ENCODE results near the gene CELF2. TPM values are rescaled to one million over a fixed set of nuclear protein-coding genes. Genes with fewer than 3 reads are reported as not detected.

Gene CELF2
- total and polyA plus RNA-seq, 9 of the 15 experiments (the other 6 are each of a cell fraction or from before 2014, with no cell fraction given), result 4.0 to 20.3 (median 11.1) TPM

DNA sequence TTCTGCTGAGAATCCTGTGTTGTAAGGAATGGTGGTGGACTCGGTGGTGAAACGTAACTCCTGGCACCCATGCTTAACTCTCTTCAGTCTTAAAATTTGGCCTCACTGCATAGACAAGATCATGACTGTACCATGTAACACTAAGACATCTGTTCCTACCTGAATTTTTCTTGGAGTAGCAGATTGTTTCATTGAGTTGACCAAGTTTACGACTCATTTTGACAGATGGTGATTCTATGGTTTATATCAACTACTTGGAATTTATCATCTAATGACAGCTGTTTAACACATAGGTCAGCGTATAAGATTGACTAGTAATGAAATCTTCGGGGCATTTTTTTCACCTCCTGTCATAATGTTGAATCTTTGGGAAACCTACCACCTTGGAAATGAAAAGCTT, 184.2 kb downstream of the CELF2 start (continued):
- no peak for TF ChIP-seq ZNF764 (CRISPR knock-in tag; IDR thresholded peaks at IDR 0.05; ENCODE audit: low read depth)
- TF ChIP-seq, protein P1, sequence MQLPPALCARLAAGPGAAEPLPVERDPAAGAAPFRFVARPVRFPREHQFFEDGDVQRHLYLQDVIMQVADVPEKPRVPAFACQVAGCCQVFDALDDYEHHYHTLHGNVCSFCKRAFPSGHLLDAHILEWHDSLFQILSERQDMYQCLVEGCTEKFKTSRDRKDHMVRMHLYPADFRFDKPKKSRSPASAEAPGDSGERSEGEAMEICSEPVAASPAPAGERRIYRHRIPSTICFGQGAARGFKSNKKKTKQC (CRISPR knock-in tag; IDR thresholded peaks at IDR 0.05), result no peak
- TF ChIP-seq HIVEP1 (CRISPR knock-in tag; IDR thresholded peaks at IDR 0.05), result no peak
- TF ChIP-seq ETV6 (IDR thresholded peaks at IDR 0.05; ENCODE audit: borderline replicate concordance in 1 of 2, low read depth in 2 of 2, low read length in 1 of 2), result no peak
- TF ChIP-seq ETV6 (CRISPR knock-in tag; IDR thresholded peaks at IDR 0.05; ENCODE audit: borderline replicate concordance), result no peak
- TF ChIP-seq ZNF408 (CRISPR knock-in tag; IDR thresholded peaks at IDR 0.05; ENCODE audit: low read depth), result no peak

DNA sequence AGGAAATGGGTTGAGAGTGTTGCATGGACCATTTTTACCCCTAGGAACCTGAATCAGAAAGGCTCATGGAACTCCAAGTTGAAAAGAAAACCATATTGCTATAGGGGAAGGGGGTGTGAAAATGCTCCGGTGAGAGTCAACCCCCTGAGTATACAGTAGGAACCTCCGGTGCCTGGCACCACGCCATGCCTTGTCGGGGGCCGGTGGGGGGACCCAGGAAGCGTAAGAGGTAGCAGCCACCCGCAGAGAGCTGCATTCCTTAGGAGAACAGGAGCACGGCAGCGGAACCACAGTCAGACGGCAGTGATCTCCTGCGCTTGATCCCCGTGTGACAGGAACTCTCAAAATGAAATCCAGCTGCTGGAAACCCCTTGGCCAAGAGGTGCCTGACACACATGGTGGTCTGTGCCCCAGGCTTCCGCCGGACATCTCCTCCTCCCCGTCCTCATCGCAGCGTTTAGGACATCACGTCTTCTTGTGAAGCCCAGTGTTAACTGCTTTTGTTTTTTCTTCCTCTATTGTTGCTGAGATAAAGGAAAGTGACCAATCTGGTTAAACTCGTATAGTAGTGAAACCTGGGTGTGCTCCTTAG, 186.8 kb downstream of the CELF2 start:
- Histone ChIP-seq H3K9me3 (replicated peaks; ENCODE audit: control insufficient read depth, insufficient read depth, low read depth, low read length) (no peaks in the 10 kb centered on the region), H3K4me1 (replicated peaks in 1 of 2; ENCODE audit: control insufficient read depth in 2 of 2, insufficient read depth in 2 of 2, low read length in 2 of 2) (no peaks in the 10 kb centered on the region), H2AFZ (ENCODE audit: low read depth, low read length) (no peak overlapping the region), H3K9me1 (ENCODE audit: control insufficient read depth, insufficient read depth, low read length) (no peaks in the 10 kb centered on the region), H3K27me3 (ENCODE audit: control insufficient read depth in 2 of 2, insufficient read depth in 2 of 2, low read length in 2 of 2) (no peaks in the 10 kb centered on the region), H3K27ac (ENCODE audit: extremely low read depth, low read depth, low read length) (no peak overlapping the region), H3K79me2 (ENCODE audit: control insufficient read depth, insufficient read depth, low read length) (no peaks in the 10 kb centered on the region), H3K36me3 (ENCODE audit: control insufficient read depth, insufficient read depth, low read length) (no peaks in the 10 kb centered on the region), H3K4me3 (no peak overlapping the region), H3K9ac (ENCODE audit: insufficient read depth in 1 of 2, low read depth in 2 of 2, low read length in 2 of 2) (no peak overlapping the region; a peak in 1 of 4 replicates), H3K4me2 (ENCODE audit: insufficient read depth, low read length) (no peak overlapping the region), H4K20me1 (replicated peaks; ENCODE audit: control insufficient read depth, insufficient read depth, low read length) (no peaks in the 10 kb centered on the region)
- BruUV-seq (replicated peaks), result no TSS peak
- FAIRE-seq (no peak), ATAC-seq (no peak), DNase-seq (ENCODE audit: extremely low read depth in 1 of 4, low spot score in 3 of 4) (no peak)
- ChIA-PET CTCF (ENCODE audit: low intra/inter-chr PET ratio) (no interaction called here), POLR2A (interaction anchor here (0.6 to 1.2 kb wide), 2 partner anchors 16 to 26 kb away, joined by 3 read pairs; no protein-coding TSS in a partner anchor)
- intact Hi-C loops (cut with micrococcal nuclease), result no loop called here
- in situ Hi-C loops (cut with MboI), result no loop called here
- WGBS (ENCODE audit: insufficient coverage, low coverage, missing lambda C conversion rate), result 64% methylated on average over 18 of the region's 19 CpGs
- TF ChIP-seq HSF4 (CRISPR knock-in tag; IDR thresholded peaks at IDR 0.05; ENCODE audit: borderline replicate concordance) (no peak), IFI16 (CRISPR knock-in tag; IDR thresholded peaks at IDR 0.05) (no peak), BRCA1 (IDR thresholded peaks at IDR 0.05) (no peak), BRCA1 (CRISPR knock-in tag; IDR thresholded peaks at IDR 0.05) (no peak), NFRKB (IDR thresholded peaks at IDR 0.05; ENCODE audit: low read depth) (no peak), CBX1 (IDR thresholded peaks at IDR 0.05; ENCODE audit: low read depth) (no peak), FIP1L1 (IDR thresholded peaks at IDR 0.05; ENCODE audit: low read depth, low read length, poor library complexity, severe bottlenecking) (no peak), SIRT6 (IDR thresholded peaks at IDR 0.05; ENCODE audit: low read depth, low read length) (no peak), NONO (IDR thresholded peaks at IDR 0.05; ENCODE audit: low read depth in 2 of 2, low read length in 1 of 2) (no peak), TSC22D4 (tag; IDR thresholded peaks at IDR 0.05) (no peak), DIDO1 (tag; IDR thresholded peaks at IDR 0.05; ENCODE audit: low read depth) (no peak), ZBTB8A (IDR thresholded peaks at IDR 0.05; ENCODE audit: partially characterized antibody) (no peak), CCNT2 (IDR thresholded peaks at IDR 0.05; ENCODE audit: borderline replicate concordance, extremely low read depth, insufficient read length, low read depth, low read length) (no peak), MCM2 (IDR thresholded peaks at IDR 0.05; ENCODE audit: low read depth) (no peak)
- TF ChIP-seq, protein P2, sequence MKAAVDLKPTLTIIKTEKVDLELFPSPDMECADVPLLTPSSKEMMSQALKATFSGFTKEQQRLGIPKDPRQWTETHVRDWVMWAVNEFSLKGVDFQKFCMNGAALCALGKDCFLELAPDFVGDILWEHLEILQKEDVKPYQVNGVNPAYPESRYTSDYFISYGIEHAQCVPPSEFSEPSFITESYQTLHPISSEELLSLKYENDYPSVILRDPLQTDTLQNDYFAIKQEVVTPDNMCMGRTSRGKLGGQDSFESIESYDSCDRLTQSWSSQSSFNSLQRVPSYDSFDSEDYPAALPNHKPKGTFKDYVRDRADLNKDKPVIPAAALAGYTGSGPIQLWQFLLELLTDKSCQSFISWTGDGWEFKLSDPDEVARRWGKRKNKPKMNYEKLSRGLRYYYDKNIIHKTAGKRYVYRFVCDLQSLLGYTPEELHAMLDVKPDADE (conservative IDR thresholded peaks at IDR 0.05; ENCODE audit: control insufficient read depth, low read depth, low read length), result no peak

Measured in K562 (cell line).